HCT116 (cell line): ENCODE measurements around the gene ADIRF.
"Not testable (repeated sequence)": the region's sequence is repeated elsewhere in the genome, so short reads cannot be mapped to it uniquely, and the experiment has no call there.

Experiments
- POLR2A ChIP-seq: IDR thresholded peaks from 2 replicates; pipeline ENCODE4 v1.7.0; 2011; ENCODE audit warnings: borderline replicate concordance; ENCODE audit not compliant: insufficient read depth, insufficient read length; ENCODE audit errors: extremely low read depth
- SRF ChIP-seq: IDR thresholded peaks from 2 replicates; pipeline ENCODE4 v1.6.1; 2012; ENCODE audit warnings: low read depth

GRCh38 chr10:86934162-86934711, 34.0 kb upstream of the ADIRF start:
- TF ChIP-seq SRF, POLR2A: not testable (repeated sequence)
